Muscle layer of duodenum (tissue), 2 donors: Measurements from ENCODE around the gene CES5A.
"Not testable (repeated sequence)": the region's sequence is repeated elsewhere in the genome, so short reads cannot be mapped to it uniquely, and the experiment has no call there.

Experiments
- H3K27ac ChIP-seq: one replicate; pipeline ENCODE4 v1.7.0; 2013; ENCODE audit warnings: mild to moderate bottlenecking, low read length
- H3K27me3 ChIP-seq: one replicate; pipeline ENCODE4 v1.7.0; 2013; ENCODE audit warnings: low read depth, mild to moderate bottlenecking, control low read depth, low read length
- H3K36me3 ChIP-seq, 2 donors: one replicate each; pipeline ENCODE4 v1.7.0; 2013; ENCODE audit warnings: low read length in 2 of 2, control low read depth in 1 of 2, mild to moderate bottlenecking in 1 of 2; ENCODE audit not compliant: insufficient read depth in 2 of 2, control insufficient read depth in 1 of 2
- H3K4me1 ChIP-seq, 2 donors: one replicate each; pipeline ENCODE4 v1.7.0; 2013; ENCODE audit warnings: low read length in 2 of 2, mild to moderate bottlenecking in 2 of 2, control low read depth in 1 of 2, moderate library complexity in 1 of 2; ENCODE audit not compliant: insufficient read depth in 2 of 2, control insufficient read depth in 1 of 2
- H3K4me3 ChIP-seq, 2 donors: one replicate each; pipeline ENCODE4 v1.7.0; 2013; ENCODE audit warnings: low read length in 2 of 2, low read depth in 1 of 2, mild to moderate bottlenecking in 1 of 2
- H3K9me3 ChIP-seq, 2 donors: one replicate each; pipeline ENCODE4 v1.7.0; 2013; ENCODE audit warnings: low read length in 2 of 2, control low read depth in 1 of 2, mild to moderate bottlenecking in 1 of 2; ENCODE audit not compliant: control insufficient read depth in 1 of 2
- donor health status: healthy.

The CES5A gene

GRCh38 chr16:55811811-55812210 lies 63.4 kb downstream of the CES5A start:
- Histone ChIP-seq H3K36me3 (no peaks in the 10 kb centered on the region), H3K4me3 (no peak overlapping the region), H3K27ac (no peak overlapping the region), H3K4me1 (no peaks in the 10 kb centered on the region), H3K27me3 (no peaks in the 10 kb centered on the region), H3K9me3 (no peaks in the 10 kb centered on the region)

GRCh38 chr16:55810451-55810961 lies 64.7 kb downstream of the CES5A start:
- no peaks in the 10 kb centered on the region for H3K27me3 ChIP-seq
- H3K4me3 ChIP-seq, result no peak overlapping the region
- no peaks in the 10 kb centered on the region for H3K4me1 ChIP-seq
- no peaks in the 10 kb centered on the region for H3K36me3 ChIP-seq
- H3K9me3 ChIP-seq, result no peaks in the 10 kb centered on the region
- H3K27ac ChIP-seq, result no peak overlapping the region

- no peak overlapping the region for H3K4me3 ChIP-seq
- no peaks in the 10 kb centered on the region for H3K4me1 ChIP-seq
- H3K9me3 ChIP-seq, result no peaks in the 10 kb centered on the region
- H3K27me3 ChIP-seq, result no peaks in the 10 kb centered on the region
- H3K27ac ChIP-seq, result no peak overlapping the region
- no peaks in the 10 kb centered on the region for H3K36me3 ChIP-seq
These were observed 65.3 kb downstream of the CES5A start for GRCh38 chr16:55809851-55810250.

GRCh38 chr16:55809386-55809785 lies 65.8 kb downstream of the CES5A start:
- Histone ChIP-seq H3K27me3 (no peaks in the 10 kb centered on the region), H3K36me3 (no peaks in the 10 kb centered on the region), H3K4me1 (no peaks in the 10 kb centered on the region), H3K9me3 (no peaks in the 10 kb centered on the region), H3K4me3 (no peak overlapping the region), H3K27ac (no peak overlapping the region)

- not testable (repeated sequence) for H3K27ac ChIP-seq, H3K9me3 ChIP-seq, H3K27me3 ChIP-seq, H3K4me3 ChIP-seq, H3K4me1 ChIP-seq, H3K36me3 ChIP-seq
These were observed 66.9 kb downstream of the CES5A start for GRCh38 chr16:55808286-55808685.

- H3K4me1 ChIP-seq, H3K27me3 ChIP-seq, H3K36me3 ChIP-seq, H3K4me3 ChIP-seq, H3K27ac ChIP-seq, H3K9me3 ChIP-seq: not testable (repeated sequence)
These were observed 70.1 kb downstream of the CES5A start for GRCh38 chr16:55805104-55805503.

- not testable (repeated sequence) for H3K4me1 ChIP-seq, H3K36me3 ChIP-seq, H3K4me3 ChIP-seq, H3K27me3 ChIP-seq, H3K27ac ChIP-seq, H3K9me3 ChIP-seq
These were observed 71.5 kb downstream of the CES5A start for GRCh38 chr16:55803681-55804080.
